Globus pallidus (tissue), 1 donor: ENCODE measurements around the gene MOCOS.
"Not testable (repeated sequence)": the region's sequence is repeated elsewhere in the genome, so short reads cannot be mapped to it uniquely, and the experiment has no call there.

Experiments used
- DNase-seq: peaks from one replicate; pipeline ENCODE4 v3.0.0-alpha.2; 2015; ENCODE audit warnings: low spot score

The MOCOS gene

DNA sequence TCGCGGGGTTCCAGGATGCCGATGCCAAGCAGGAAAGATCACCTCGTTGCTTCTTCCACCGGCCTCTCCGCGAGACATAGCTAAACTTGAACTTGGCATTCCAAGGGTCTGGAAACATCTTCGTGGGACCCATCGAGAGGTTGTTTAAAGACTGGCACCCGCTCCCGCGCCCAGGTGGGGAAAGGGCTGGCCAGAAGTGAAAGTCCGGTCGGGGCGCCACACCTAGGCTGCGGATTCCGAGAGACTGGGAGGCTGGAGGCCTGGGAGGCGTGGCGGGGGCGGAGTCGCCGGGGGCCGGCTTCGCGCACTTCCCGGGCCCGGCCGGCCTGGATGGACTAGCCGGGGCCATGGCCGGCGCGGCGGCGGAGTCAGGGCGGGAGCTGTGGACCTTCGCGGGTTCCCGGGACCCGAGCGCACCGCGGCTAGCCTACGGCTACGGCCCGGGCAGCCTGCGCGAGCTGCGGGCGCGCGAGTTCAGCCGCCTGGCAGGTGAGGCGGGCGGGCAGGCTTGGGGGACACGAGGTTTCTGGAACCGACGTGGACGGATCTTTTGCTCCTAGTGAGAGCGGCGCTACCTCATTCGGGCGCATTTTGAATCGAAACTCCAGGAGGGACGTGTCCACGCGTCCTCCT is at the start of gene MOCOS:
TSS of gene MOCOS (plus strand) at position 305 of the 633 bp plus-strand sequence. CDS start at position 348, 43 bp downstream.
- DNase-seq = peak; percentile 20

- no peak for DNase-seq
Measured at GRCh38 chr18:36139245-36139644, 48.1 kb upstream of the MOCOS start.

DNA sequence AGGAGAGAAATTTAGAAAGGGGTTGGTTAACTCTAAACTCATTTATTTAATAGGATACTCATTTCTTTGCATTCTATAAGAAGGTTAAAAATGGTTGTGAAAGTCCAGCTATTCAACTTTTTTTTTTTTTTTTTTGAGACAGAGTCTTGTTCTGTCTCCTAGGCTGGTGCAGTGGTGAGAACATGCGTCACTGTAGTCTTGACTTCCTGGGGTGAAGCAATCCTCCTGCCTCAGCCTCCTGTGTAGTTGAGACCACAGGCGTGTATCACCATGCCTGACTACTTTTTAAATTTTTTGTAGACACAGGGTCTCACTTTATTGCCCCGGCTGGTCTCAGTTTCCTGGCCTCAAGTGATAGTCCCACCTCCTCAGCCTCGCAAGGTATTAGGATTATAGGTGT is 45.7 kb upstream of the MOCOS start:
- DNase-seq = no peak

DNA sequence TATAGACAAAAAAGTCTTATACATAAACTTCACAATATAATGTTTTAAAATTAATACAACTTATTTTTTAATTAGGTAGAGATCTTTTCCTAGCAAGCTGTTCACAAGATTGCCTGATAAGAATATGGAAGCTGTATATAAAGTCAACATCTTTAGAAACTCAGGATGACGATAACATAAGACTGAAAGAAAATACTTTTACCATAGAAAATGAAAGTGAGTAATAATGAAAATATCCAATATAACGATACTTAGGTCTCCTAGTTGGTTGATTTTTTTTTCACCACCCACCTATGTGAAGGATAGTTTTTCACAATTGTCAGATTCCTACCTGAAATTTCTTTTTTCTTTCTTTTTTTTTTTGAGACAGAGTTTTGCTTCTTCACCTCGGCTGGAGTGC is 44.5 kb upstream of the MOCOS start:
- DNase-seq = no peak

DNA sequence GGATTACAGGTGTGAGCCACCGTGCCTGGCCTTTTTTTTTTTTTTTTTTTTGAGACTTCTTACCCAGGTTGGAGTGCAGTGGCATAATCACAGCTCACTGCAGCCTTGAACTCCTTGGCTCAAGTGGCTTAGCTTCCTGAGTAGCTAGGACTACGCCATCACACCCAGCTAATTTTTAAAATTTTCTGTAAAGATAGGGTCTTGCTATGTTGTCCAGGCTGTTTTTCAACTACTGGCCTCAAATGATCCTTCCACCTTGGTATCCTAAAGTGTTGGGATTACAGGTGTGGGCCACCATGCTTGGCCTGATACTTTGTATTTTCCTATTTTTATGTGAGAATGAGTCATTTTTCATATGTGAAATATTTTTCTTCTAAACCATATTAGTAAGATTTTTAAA is 43.9 kb upstream of the MOCOS start:
- no peak for DNase-seq

DNA sequence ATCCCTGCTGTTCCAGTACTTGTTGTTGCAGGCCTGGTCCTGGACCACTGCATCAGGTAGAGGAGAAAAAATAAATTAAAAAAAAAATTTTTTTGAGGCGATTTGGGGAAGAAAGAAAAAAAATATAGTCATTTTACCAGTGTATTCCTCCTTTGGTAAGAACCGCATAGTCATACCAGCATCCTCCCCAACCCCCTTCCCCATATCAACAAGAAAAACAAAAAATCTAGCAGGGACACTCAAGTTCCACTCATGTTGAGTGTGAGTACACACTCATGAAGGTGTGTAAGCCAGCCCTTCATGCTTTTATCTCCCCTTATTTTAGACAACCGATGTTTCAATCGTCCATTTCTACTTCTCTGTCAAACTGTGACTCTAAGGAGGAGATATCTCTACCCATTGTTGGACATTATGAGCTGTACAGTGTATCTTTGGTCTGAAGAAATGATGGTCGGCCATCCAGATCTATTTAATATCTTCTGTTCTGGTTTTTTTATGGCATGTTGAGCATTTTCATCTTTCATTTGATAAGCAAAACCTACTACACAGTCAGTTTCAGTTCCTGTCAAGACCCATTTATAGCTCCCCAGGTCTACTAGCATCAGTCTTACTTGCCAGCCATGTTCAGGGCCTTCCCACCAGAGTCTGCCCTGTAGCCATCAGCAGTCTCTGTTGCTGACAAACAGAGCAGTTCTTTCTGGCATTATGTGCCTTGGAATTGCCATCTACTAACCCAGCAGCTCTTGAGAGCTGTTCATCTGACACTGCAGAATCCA is 37.6 kb upstream of the MOCOS start:
- no peak for DNase-seq

DNA sequence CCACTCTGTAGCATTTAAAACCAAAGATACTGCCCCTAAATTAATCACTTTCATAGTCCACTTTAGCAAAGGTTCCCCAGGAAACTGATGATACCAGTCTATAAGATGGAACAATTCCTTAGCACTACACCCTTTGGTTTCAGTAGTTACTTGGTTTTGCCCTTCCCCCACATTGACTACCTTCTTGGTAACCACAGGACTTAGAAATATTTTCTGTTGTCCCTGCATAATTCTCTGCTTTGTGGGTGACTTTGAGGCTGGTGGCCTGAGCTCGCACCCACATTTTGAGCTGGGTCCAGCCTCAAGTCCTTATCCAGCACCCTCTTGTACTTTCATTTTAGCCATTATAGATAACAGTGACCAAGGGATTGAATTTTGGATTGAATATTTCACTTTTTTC is 34.5 kb upstream of the MOCOS start:
- DNase-seq = no peak

DNA sequence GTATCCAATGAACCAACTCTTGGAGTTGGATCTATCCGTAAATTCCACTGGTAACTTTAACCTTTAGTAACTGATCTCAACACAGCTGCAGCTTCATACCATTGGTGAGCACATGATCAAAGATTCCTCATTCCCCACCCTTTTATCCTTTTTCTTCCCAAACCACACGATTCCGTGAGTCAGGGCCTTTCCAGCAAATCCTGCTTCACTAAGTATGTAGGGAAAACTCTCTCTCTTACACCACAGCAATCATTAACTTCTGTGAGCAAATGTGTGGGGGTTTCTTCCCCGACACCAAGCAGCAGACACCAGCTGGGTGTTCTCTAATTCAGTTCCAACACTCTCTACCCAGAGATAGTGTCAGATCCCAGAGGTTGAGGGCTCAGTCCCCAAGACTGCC is 34.1 kb upstream of the MOCOS start:
- no peak for DNase-seq

- no peak for DNase-seq
Measured at GRCh38 chr18:36153771-36154170, 33.5 kb upstream of the MOCOS start.

GRCh38 chr18:36155851-36156757 is 31.2 kb upstream of the MOCOS start:
- DNase-seq = no peak

GRCh38 chr18:36157441-36157840 is 29.9 kb upstream of the MOCOS start:
- no peak for DNase-seq

- DNase-seq = no peak
Measured at GRCh38 chr18:36158266-36158867, 28.9 kb upstream of the MOCOS start.

DNA sequence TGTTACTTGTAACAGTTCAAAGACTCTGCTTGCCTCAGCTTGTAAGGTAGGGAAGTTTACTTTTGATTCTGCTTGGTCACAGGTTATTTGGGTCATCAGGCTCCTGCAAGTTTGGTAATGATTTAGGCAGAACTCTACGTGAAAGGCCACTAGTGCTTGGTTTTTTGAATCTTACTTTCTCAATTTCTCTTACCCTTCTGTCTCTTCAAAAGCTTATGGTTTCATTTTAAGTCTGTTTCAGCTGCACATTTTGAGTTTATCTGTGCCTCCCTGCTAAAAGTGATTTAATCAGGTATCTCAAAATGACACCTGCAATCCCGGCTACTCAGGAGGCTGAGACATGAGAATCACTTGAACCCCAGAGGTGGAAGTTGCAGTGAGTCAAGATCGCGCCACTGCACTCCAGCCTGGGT is 26.3 kb upstream of the MOCOS start:
- no peak for DNase-seq

GRCh38 chr18:36162981-36163380 is 24.3 kb upstream of the MOCOS start:
- DNase-seq = no peak

DNA sequence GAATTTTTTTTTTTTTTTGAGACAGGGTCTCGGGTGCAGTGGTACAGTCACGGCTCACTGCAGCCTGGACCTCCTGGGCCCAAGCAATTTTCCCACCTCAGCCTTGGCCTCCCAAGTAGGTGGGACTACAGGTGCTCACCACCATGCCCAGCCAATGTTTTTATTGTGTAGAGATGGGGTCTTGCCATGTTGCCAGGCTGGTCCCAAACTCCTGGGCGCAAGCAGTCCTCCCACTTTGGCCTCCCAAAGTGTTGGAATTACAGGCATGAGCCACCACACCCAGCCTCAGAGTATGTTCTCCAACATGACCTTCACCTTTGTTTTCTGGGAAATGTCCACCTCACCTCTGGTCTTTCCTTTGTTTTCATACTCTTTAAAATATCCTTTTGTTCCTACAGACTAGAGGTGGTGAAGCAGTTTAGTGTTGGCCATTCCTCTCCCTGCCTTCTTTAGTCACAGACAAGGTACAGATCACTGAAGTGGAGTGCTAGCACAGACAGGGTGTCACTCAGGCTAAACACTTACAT is 19.5 kb upstream of the MOCOS start:
- DNase-seq = no peak

- not testable (repeated sequence) for DNase-seq
Measured at GRCh38 chr18:36168296-36168695, 19.0 kb upstream of the MOCOS start.

DNA sequence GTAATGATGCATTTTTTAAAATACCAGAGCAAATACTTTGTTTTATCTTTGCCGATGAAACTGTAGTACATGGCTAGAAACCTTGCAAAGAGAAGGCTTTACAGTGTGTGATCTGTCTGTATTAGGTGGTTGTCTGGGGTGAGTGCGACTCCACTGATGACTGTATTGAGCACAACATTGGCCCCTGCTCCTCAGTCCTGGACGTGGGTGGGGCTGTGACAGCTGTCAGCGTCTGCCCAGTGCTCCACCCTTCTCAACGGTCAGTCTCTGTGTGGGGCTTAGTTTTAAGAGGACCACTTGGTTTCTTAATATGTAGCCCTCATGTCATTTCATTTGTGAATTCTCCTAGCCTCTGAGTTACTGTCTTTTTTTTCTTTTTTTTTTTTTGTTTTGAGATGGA is 17.4 kb upstream of the MOCOS start:
- DNase-seq = no peak

DNA sequence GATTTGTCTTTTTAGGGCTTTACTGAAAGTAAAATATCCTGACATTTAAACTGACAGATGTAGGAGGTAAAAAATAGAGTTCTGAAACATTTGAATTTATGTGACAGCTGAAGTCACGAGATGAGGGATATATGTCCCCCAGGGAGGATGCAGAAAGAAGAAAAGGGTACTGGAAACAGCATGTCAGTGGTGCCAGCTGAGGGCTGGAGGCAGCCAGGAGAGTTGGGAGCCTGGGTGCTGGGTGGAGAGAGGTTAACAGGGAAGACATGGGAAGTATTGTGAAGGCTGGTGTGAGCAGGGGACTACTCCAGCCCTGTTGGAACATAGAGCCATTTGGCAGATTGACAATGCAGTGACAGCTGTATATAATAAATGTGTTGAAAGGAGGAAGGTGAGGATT is 11.8 kb upstream of the MOCOS start:
- no peak for DNase-seq

DNA sequence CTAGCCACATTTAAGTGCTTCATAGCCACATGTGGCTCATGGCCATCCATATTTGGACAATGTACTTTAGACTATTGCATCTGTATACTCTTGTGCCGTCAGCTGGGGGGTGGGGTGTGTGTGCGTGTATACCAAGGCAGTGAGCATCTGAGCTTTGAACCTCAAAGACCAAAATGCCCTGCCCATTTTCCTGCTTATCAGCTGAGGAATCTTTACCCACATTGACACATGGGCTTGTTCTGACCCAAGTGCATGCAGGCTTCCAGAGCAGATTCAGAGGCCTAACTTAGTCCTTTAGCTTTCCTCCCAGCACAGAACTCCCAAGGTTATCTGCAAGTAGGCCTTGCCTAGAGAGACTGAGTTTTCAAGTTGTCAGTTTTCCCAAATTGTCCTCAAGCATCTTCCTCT is 11.1 kb upstream of the MOCOS start:
- DNase-seq = no peak

DNA sequence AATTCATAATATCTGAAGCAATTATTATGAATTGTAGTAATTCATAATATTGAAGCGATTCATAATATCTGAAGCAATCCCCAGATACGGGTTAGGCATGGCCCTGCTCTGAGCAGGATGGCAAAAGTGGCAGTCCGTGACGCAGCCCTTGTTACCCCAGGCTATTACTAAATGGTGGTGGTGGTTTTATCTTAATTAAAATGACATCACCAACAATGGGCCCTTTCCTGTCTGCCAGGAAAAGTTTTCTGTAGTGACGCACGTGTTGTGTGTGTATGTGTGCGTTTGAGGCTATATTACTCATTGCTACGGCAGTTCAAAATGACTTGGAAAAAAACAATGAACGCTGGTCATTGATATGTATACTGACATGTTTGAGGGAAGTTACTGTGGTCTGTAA is 10.6 kb upstream of the MOCOS start:
- DNase-seq = no peak

DNA sequence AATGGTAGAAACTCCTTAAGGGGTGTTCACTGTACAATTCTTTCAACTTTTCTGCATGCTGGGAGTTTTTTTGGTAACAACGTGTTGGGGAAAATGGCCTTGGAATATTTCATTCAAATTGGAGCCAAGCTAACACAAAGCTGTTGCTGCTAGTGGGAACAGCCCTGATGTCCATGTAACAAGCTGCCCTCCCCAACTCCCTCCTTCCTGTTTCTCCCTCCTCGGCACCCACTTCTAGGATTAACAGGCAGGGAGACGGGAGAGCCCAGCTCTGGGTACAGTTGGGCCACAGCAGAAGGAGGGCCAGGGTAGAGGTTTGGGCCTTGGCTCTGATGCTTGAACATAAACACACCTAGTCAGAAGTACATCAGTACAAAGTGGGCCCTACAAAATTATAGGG is 9.4 kb upstream of the MOCOS start:
- DNase-seq = no peak
